ENCODE data around the gene UBE3A.

The UBE3A gene

DNA sequence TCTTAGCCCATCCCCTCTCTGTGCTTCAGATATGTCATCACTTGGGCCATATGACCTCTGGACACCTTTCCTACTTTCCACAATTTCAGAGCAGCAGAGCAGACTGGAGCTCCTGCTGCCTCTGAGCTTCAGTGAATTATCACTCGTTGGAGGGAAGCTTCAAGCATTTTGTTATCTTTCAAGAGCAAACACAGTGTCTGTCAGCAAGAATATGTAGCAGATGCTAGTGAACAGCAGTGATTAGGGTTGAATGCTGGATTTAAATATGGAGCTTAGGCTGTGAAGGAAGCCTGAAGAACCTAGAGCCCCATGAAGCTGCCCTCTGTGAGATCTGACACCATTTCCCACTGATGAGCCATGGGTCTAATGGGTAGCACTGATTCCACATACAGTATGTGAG, 115.4 kb downstream of the UBE3A start:
- Histone ChIP-seq H2AFZ (ENCODE audit: low read depth, low read length, severe bottlenecking) (no peak overlapping the region), H3K9me3 (ENCODE audit: insufficient read depth, low read length) (no peaks in the 10 kb centered on the region), H3K9ac (ENCODE audit: low read length) (no peak overlapping the region), H3K36me3 (ENCODE audit: low read length) (no peaks in the 10 kb centered on the region), H3K27me3 (ENCODE audit: low read length) (no peaks in the 10 kb centered on the region), H3K79me2 (ENCODE audit: insufficient read depth, low read length) (no peaks in the 10 kb centered on the region), H3F3A (ENCODE audit: insufficient read depth) (no peaks in the 10 kb centered on the region), H4K20me1 (ENCODE audit: low read depth, low read length) (no peaks in the 10 kb centered on the region), H3K4me3 (ENCODE audit: insufficient read depth, low read length, poor library complexity, severe bottlenecking) (no peak overlapping the region), H3K9me2 (replicated peaks; ENCODE audit: insufficient read depth, low read length) (no peaks in the 10 kb centered on the region), H3K27ac (ENCODE audit: low read depth, low read length) (no peak overlapping the region), H3K4me2 (ENCODE audit: low read depth, low read length, poor library complexity, severe bottlenecking) (no peak overlapping the region)
- TF ChIP-seq, protein P1, sequence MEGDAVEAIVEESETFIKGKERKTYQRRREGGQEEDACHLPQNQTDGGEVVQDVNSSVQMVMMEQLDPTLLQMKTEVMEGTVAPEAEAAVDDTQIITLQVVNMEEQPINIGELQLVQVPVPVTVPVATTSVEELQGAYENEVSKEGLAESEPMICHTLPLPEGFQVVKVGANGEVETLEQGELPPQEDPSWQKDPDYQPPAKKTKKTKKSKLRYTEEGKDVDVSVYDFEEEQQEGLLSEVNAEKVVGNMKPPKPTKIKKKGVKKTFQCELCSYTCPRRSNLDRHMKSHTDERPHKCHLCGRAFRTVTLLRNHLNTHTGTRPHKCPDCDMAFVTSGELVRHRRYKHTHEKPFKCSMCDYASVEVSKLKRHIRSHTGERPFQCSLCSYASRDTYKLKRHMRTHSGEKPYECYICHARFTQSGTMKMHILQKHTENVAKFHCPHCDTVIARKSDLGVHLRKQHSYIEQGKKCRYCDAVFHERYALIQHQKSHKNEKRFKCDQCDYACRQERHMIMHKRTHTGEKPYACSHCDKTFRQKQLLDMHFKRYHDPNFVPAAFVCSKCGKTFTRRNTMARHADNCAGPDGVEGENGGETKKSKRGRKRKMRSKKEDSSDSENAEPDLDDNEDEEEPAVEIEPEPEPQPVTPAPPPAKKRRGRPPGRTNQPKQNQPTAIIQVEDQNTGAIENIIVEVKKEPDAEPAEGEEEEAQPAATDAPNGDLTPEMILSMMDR (IDR thresholded peaks at IDR 0.05; ENCODE audit: insufficient read depth, low read length, poor library complexity, severe bottlenecking) = no peak
- no peak for TF ChIP-seq EZH2phosphoT487 (conservative IDR thresholded peaks at IDR 0.05; ENCODE audit: low read length)

DNA sequence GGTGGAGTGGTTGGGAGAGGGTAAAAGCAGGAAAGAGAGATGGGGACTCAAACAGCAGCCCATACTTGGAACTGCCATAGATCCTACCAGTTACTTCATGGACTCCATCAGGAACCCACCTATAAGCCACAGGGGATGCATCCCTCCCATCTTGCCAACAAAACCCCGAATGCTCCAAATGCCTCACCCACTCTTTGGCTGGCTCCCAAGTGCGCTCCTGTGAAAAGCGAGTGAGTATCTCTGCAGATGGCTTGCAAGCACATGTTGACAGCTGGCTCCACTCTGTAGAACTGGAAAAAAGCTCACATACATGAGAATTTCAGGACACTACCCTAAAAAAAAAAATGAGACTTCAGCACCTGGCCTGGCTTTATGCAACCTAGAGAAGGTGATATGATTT, 151.0 kb downstream of the UBE3A start:
- no peaks in the 10 kb centered on the region for H3F3A ChIP-seq (ENCODE audit: insufficient read depth)
- H2AFZ ChIP-seq (ENCODE audit: low read depth, low read length, severe bottlenecking) = no peak overlapping the region
- no peaks in the 10 kb centered on the region for H3K36me3 ChIP-seq (ENCODE audit: low read length)
- H3K79me2 ChIP-seq (ENCODE audit: insufficient read depth, low read length) = no peaks in the 10 kb centered on the region
- H3K9me2 ChIP-seq (replicated peaks; ENCODE audit: insufficient read depth, low read length) = no peaks in the 10 kb centered on the region
- H3K4me2 ChIP-seq (ENCODE audit: low read depth, low read length, poor library complexity, severe bottlenecking) = no peak overlapping the region
- no peak overlapping the region for H3K4me3 ChIP-seq (ENCODE audit: insufficient read depth, low read length, poor library complexity, severe bottlenecking)
- no peaks in the 10 kb centered on the region for H3K27me3 ChIP-seq (ENCODE audit: low read length)
- H4K20me1 ChIP-seq (ENCODE audit: low read depth, low read length) = no peaks in the 10 kb centered on the region
- TF ChIP-seq, protein P1 (IDR thresholded peaks at IDR 0.05; ENCODE audit: insufficient read depth, low read length, poor library complexity, severe bottlenecking) = no peak
- TF ChIP-seq EZH2phosphoT487 (conservative IDR thresholded peaks at IDR 0.05; ENCODE audit: low read length) = no peak
- no peaks in the 10 kb centered on the region for H3K9me3 ChIP-seq (ENCODE audit: insufficient read depth, low read length)
- H3K27ac ChIP-seq (ENCODE audit: low read depth, low read length) = no peak overlapping the region
- no peak overlapping the region for H3K9ac ChIP-seq (ENCODE audit: low read length)
